Measurements from ENCODE around the gene RAB15. TPM values are rescaled to one million over a fixed set of nuclear protein-coding genes. Genes with fewer than 3 reads are reported as not detected.

RAB15 gene
- 6.2 and 7.9 TPM in 2 replicates for total RNA-seq

DNA sequence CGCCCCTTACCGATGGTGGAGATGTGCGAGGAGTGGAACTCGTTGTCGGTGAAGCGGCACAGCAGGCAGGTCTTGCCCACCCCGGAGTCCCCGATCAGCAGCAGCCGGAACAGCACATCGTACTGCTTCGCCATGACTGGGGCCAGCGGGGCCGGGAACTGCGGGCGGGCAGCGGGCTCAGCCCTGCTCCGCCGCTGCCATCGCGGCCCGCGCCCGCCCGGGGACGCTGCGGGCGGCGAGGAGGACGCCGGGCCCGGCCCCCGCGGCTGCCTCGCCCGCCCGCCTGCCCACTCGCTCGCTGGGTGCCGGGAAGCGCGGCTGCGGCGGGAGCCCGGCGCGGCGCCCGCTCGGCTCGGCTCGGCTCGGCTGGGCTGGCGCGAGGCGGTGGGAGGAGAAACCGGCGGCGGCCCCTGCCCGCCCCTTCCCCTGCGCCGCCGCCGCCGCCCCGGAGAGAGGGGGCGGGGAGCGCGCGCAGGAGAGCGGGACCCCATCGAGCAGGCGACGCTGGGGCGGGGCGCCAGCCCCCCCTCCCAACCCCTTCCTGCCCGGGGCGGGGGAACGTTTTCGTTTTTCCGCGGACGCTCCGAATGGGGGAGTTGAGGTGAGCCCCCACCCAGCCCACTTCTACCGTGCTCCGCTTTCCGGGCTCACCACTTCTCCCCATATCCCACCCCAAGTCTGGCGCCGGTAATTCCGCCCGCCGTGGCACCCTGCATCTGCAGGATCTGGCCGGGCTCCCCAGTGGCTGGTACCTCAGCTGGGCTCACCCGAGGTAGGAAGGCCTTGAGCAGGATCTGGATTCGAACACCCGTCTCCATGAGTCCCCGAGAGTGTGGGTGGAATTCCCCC, at the start of gene RAB15:
TSS of gene RAB15 (minus strand) at position 394 of the 849 bp plus-strand sequence. CDS start at position 134, 260 bp downstream.

DNA sequence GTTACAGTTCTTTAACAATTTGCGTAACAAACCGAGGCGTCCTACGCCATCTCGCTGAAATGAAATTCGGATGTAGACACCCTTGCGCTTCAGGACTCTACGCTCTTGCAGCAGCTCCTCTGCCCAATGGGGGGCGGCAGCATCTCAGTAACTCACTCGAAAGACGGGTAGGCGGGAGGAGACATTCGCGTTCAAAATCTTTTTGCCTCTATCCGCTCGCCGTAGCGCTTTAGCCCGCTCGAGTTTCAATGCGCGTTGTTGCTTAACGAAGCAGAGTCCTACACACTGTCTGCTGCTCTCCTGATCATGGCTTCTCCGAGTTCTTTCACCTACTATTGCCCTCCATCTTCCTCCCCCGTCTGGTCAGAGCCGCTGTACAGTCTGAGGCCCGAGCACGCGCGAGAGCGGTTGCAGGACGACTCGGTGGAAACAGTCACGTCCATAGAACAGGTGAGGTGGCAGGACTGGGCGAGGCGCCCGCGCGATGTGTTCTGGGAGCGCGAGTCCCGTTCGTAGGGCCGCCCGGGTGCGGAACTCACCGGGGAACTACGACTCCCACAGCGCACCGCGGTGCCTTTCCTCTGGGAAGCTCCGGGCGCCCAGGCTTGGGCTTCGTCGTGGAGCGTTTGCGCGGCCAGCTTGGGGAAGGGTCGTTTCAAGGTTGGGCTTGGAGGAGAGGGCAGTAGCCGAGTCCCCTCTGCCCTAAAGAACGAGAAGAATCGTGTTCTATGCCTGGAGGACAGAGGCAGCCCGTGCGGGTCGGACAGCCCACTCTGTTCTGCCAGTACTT, 14.7 kb upstream of the RAB15 start, which contains the start of gene FNTB:
TSS of gene FNTB (plus strand) at position 248 of the 790 bp plus-strand sequence. CDS start at position 307, 59 bp downstream.

DNA sequence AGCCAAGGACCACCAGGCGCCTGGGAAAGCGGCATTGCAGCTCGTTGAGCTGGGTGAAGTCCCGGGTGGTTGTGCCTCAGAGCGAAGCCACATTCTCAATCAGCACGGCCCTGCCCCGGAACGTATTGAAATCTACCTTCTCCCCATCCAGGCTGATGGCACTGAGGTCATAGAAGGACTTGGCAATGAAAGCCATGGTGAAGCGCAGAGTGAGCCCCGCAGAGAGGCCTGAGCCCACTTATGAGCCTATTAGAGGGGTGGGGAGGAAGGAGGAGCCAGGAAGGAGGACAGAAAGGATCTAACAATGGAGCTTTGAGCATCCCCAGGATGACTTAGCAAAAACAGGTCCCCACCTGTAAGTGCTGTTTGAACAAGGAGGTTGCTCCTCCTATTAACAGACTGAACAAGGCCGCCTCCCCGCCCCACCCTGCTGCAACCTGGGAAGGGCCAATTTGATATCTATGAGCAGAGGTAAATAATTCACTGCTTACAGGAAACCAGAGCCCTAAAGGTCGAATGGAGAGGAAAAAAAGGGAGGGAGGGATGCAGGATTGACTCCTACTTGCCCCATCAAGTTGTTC, 29.5 kb downstream of the RAB15 start, which contains the start of gene GPX2:
TSS of gene GPX2 (minus strand) at position 215 of the 581 bp plus-strand sequence. CDS start at position 196, 19 bp downstream.

DNA sequence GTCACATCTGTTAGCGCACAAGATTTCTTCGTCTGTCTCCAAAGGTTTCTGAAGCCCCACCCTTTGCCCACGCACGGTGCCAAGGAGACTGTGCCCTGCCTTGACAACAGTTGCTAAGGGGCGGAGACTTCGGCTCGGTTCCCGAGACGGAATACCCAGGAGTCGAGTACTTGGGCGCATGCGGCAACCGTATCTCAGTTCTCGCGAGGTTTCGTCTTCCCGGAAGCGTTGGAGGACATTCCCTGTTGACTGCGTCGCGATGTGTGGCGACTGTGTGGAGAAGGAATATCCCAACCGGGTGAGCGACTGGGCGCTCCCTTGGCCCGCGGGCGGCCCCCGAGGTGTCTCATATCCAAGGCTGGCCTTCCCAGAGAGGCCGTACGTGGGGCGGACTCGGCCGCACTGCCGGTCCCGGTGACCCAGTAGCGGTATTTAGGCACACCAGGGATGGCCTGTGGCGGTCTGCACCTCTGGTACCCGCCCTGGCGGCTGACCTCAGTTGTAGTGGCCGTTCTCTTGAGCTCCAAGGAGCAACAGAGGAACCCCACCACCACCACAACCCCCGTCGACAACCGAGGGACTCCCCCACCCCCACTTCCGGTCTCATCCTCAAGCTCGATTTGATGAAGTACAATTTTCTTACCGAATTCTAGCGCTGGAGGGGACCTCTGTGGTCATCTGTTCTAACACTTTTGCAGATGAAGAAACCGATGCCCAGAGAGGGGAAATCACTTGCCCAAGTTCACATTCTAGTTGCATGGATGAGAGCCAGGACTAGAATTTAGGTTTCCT, 57.7 kb downstream of the RAB15 start, which contains the start of gene CHURC1:
TSS of gene CHURC1 (plus strand) at position 219 of the 792 bp plus-strand sequence. CDS start at position 260, 41 bp downstream.

Other genes starting within 250 kb of the RAB15 start
- gene SPTB, start 92.4 kb downstream of the RAB15 start, total RNA-seq, result not detected in 2 replicates
- gene CHURC1, start 57.9 kb downstream of the RAB15 start, total RNA-seq, result 64.6 and 78.1 TPM in 2 replicates
- gene GPX2, start 29.6 kb downstream of the RAB15 start, total RNA-seq, result not detected in 2 replicates
- 6.8 and 10.0 TPM in 2 replicates for gene FNTB, start 14.6 kb upstream of the RAB15 start, total RNA-seq
- 31.5 and 36.8 TPM in 2 replicates for gene MAX, start 130.2 kb upstream of the RAB15 start, total RNA-seq

Measured in epithelial cell of umbilical artery (primary cell).